Measurements from ENCODE around the gene SNRNP40.
"Not testable (repeated sequence)": the region's sequence is repeated elsewhere in the genome, so short reads cannot be mapped to it uniquely, and the experiment has no call there.

The SNRNP40 gene

GRCh38 chr1:31273619-31274018 is 23.0 kb downstream of the SNRNP40 start:
- no peak for DNase-seq

GRCh38 chr1:31272369-31272768 is 24.2 kb downstream of the SNRNP40 start:
- no peak for DNase-seq

DNA sequence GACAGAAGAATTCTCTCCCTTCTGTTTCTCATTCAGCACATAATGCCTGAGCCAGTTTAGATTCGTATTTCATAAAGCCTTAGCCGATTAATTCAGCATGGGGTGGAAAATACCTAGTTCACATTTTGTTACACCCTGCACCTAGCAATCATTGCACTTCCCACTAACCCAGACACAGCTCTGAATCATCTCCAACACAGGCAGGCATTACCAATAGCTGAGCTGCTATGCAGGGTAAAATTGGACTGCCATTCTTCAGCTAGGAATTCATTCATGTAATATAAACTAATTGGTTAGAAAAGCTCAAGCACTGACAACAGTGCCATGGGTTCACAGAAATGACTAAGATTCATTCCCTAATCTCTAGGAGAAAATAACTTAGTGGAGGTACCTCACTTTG is 30.0 kb downstream of the SNRNP40 start:
- DNase-seq: no peak

GRCh38 chr1:31264790-31265386 is 31.7 kb downstream of the SNRNP40 start:
- DNase-seq: no peak

DNA sequence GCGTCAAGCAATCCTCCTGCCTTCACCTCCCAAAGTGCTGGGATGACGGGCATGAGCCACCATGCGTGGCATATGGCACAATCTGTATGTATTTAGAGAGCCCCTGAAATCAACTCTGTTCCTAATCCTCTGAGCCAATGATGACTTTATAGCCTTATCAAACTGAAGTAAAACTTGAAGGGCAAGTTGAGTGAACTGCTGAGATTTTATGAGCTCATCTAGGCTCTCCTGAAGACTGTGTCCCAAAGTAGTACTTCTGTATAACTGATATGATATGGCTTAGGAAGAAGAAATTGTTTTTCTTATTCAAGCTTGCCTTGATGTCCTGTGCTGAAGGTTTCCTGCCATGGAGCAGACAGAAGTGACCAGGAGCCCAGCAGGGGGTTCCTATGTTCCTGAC is 33.2 kb downstream of the SNRNP40 start:
- DNase-seq: no peak

DNA sequence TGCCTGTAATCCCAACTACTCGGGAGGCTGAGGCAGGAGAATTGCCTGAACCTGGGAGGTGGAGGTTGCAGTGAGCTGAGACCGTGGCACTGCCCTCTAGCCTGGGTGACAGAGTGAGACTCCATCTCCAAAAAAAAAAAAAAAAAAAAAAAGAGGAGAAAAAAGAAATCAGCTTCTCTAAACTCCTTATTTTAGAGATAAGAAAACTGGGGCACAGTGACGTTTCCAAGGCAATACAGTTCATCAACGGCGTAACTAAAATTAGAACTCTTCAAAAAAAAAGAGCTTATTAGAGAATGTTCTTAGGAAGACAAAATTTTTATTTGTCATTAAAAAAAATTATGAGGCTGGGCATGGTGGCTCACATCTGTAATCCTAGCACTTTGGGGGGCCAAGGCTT is 34.2 kb downstream of the SNRNP40 start:
- not testable (repeated sequence) for DNase-seq

GRCh38 chr1:31261916-31262315 is 34.7 kb downstream of the SNRNP40 start:
- no peak for DNase-seq

GRCh38 chr1:31259746-31260145 is 36.8 kb downstream of the SNRNP40 start:
- DNase-seq: no peak

GRCh38 chr1:31258581-31258980 is 38.0 kb downstream of the SNRNP40 start:
- DNase-seq: no peak

DNA sequence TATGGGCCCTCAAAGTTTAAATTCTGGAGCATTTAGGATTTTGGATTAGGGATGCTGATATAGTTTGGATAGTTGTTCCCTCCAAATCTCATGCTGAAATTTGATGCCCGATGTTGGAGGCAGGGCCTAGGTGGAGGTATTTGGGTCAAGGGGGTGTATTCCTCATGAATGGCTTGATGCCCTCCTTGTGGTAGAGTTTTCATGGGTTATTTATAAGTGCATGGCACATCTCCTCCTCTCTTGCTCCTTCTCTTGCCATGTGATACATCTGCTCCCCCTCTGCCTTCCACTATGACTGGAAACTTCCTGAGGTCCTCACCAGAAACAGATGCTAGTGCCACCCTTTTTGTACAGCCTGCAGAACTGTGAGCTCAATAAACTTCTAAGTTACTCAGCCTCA is 39.4 kb downstream of the SNRNP40 start:
- DNase-seq: no peak

- DNase-seq: no peak
Measured at GRCh38 chr1:31249854-31250253, 46.7 kb downstream of the SNRNP40 start.

DNA sequence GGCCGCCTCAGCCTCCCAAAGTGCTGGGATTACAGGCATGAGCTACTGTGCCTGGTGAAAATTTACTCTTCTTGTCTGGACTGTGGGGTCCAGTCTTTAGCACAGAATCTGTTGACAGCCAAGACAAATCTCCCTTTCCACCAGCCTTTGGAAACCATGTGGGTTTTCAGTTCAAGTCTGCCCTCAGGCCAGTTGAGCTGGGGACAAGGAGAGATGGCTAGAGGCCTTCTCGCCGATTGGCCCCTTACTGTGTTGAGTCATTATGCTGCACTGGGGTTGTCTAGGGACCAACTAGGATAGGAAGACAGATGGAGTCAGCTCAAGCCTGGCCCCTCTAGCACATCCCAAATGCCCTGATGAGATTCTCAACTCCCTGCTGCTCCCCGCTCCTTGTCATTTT is 48.3 kb downstream of the SNRNP40 start:
- DNase-seq: no peak

GRCh38 chr1:31244326-31244725 is 52.3 kb downstream of the SNRNP40 start:
- DNase-seq: no peak

- no peak for DNase-seq
Measured at GRCh38 chr1:31243501-31244286, 52.9 kb downstream of the SNRNP40 start.

DNA sequence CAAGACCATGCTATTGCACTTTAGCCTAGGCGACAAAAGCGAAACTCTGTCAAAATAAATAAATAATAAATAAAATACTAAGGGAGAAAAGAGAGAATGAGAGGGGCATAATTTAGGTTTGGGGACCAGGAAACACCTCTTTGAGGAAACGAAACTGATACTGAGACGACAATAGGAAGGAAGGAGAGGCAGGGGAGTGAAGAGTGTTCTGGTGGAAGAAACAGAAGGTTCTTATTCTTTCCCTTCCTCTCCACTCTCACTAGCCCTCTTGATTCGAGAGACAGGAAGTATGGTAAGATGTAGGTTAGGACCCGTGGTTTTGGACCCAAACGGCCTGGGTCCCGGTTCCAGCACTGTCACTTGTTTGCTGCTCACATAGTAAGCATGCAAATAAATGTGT is 55.3 kb downstream of the SNRNP40 start:
- DNase-seq: no peak

GRCh38 chr1:31239653-31240241 is 56.8 kb downstream of the SNRNP40 start, which contains the start of gene NKAIN1:
NKAIN1 (minus strand) TSS chr1:31239887; CDS start chr1:31239547, 340 bp downstream.
- no peak for DNase-seq

DNA sequence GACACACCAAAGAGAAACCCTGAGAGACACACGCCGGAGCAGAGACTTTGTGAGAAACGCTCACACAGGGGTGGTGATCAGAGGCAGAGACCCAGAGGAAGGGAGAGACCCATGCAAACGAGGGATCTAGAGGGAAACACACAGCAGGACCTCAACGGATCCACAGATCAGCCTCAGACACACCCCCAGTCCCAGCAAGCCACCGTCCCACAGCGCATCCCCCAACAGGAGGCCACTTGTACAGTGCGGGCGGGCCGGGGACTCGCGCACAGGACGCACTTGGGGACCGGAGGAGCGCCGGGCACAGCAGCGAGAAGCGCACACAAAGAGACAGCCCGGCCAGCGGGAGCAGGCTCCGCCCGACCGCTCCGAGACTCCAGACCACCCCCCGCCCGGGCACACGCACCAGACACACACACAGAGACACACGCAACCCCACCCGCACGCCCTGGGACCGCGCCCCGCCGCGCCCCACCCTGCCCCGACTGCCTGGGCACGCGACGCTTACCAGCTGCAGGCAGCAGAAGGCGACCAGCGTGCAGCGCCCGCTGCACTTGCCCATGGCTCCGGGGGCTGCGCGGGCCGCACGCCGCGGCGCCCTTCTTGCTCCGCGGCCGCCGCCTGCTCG is 57.5 kb downstream of the SNRNP40 start:
- no peak for DNase-seq

DNA sequence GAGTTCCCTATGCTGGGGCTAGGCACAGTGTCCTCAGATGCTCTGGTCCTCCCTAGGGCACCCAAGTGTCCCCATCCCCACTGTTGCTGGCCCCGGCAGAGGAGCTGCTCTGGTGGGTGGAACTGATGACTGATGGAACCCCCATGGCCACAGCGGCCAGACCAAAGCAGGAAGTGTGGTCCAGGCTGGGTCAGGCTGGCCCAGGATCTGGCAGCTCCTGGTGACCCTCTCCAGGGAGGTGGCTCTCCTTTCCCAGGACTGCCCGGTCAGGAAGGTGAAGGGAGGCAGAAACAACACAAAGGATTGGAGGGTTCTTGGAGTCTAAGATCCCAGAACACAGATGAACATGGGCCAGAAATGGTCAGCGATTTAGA is 58.0 kb downstream of the SNRNP40 start:
- no peak for DNase-seq

DNA sequence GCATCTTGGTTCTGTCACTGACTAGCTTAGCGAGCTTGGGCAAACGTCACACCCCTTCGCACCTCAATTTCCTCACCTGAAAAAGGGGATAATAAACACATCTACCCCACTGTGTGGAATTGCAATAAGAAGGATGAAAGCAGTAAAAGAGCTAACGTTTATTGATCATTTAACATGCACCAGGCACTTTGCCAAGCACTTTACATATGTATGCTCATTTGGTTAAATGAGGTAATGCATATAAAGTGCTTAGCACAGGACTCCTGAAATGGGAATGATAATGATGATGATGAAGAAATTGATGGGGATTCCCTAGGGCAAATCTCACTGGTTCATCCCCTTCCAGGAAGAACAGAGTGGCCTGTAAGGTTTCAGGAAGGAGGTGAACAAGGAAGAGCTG is 61.7 kb downstream of the SNRNP40 start:
- no peak for DNase-seq

DNA sequence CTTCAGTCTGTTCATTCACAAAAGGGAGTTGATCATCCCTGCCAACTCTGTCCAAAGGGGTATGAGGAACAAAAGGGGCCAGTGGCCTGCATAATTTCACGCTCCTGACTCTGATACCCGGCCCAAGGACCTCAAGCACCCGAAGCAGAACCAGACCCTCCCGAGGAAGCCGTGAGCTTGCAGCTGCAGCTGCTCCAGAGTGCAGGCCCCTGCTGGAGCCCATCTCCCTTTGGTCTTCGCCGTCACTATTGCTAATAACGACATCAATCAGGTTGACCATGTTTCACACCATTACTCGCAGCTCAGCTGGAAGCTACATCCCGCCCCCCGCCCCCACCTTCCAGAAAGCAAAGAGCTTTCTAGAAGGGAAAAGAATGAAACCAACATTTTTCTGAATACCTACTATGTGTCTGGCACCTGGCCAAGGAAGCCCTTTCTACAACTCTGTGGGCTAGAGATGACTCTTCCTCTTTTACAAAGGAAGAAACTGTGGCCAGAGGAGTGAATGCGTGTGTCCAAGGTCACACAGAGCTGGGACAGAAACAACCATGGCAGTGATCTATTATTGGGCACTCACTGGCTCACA is 62.4 kb downstream of the SNRNP40 start:
- no peak for DNase-seq

- no peak for DNase-seq
Measured at GRCh38 chr1:31232689-31233088, 63.9 kb downstream of the SNRNP40 start.

- no peak for DNase-seq
Measured at GRCh38 chr1:31231802-31232201, 64.8 kb downstream of the SNRNP40 start.

- no peak for DNase-seq
Measured at GRCh38 chr1:31230378-31230777, 66.2 kb downstream of the SNRNP40 start.

- DNase-seq: no peak
Measured at GRCh38 chr1:31228986-31229385, 67.6 kb downstream of the SNRNP40 start.

Data from NCI-H748 treated with DMSO at 0.1 percent for 48 hours (cell line).